Measurements from ENCODE around the gene RBMS1. TPM values are rescaled to one million over a fixed set of nuclear protein-coding genes. Genes with fewer than 3 reads are reported as not detected.
"Not testable (repeated sequence)": the region's sequence is repeated elsewhere in the genome, so short reads cannot be mapped to it uniquely, and the experiment has no call there.

RBMS1 gene
- total RNA-seq, 4 donors from 2014 or later, result 86.0 to 110 (median 91.5) TPM

DNA sequence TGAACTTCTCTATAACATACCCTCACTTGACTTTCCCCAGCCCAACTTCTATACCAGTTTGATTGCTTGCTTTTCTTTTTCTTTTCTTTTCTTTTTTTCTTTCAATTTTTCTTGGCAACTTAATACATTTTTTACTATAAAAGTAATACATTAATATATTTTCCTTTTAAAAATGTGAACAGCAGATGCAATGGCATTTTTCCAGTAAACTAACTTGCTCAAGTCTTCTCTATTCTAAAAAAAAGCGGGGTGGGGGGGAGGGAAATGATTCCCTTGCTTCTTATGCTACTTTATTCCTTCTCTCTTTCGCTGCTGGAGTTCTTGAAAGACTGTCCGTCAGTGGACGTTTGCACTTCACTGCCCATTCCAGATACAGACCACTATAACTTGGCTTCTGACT lies 70.5 kb downstream of the RBMS1 start:
- TF ChIP-seq POLR2A (IDR thresholded peaks at IDR 0.05), result no peak
- TF ChIP-seq POLR2AphosphoS5 (IDR thresholded peaks at IDR 0.05), result no peak
- TF ChIP-seq, protein P1, sequence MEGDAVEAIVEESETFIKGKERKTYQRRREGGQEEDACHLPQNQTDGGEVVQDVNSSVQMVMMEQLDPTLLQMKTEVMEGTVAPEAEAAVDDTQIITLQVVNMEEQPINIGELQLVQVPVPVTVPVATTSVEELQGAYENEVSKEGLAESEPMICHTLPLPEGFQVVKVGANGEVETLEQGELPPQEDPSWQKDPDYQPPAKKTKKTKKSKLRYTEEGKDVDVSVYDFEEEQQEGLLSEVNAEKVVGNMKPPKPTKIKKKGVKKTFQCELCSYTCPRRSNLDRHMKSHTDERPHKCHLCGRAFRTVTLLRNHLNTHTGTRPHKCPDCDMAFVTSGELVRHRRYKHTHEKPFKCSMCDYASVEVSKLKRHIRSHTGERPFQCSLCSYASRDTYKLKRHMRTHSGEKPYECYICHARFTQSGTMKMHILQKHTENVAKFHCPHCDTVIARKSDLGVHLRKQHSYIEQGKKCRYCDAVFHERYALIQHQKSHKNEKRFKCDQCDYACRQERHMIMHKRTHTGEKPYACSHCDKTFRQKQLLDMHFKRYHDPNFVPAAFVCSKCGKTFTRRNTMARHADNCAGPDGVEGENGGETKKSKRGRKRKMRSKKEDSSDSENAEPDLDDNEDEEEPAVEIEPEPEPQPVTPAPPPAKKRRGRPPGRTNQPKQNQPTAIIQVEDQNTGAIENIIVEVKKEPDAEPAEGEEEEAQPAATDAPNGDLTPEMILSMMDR (IDR thresholded peaks at IDR 0.05), result no peak
- TF ChIP-seq EP300 (IDR thresholded peaks at IDR 0.05), result no peak
- WGBS, 2 donors (ENCODE audit: low coverage in 1 of 2), result 67 to 77% methylated on average over 4 of the region's 4 CpGs

DNA sequence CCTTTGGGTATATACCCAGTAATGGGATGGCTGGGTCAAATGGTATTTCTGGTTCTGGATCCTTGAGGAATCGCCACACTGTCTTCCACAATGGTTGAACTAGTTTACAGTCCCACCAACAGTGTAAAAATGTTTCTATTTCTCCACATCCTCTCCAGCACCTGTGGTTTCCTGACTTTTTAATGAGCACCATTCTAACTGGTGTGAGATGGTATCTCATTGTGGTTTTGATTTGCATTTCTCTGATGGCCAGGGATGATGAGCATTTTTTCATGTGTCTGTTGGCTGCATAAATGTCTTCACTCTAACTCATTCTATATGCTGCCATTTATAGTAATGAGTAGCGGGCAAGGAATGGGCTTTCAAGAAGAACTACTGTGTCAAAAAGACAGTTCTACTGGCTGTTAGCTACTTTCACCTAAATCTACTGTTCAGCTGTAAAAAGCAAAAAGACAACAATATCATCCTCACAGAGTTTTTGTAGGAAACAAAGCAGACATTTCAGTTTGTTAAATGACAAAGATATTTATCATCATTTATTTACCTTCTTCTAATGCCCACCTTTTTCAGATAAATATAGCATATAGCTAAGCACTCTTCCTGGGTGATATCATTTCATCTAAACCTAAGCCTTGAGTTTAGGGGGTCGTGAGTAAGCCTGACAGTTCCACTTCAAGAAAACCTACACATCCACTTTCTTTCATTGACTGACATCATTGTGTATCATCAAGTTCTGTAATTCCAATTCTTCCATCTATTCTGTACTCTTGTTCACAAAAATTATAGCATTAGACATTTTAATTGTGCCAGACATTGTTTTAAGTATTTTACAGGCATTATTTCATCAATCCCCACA lies 71.7 kb downstream of the RBMS1 start:
- not testable (repeated sequence) for H3K27ac ChIP-seq, H3K27me3 ChIP-seq, ATAC-seq, H3K4me3 ChIP-seq, H3K36me3 ChIP-seq, H3K9me3 ChIP-seq
- 87 to 100% methylated on average over 1 to 3 of the region's 3 CpGs for WGBS, 2 donors (ENCODE audit: low coverage in 1 of 2)
- peaks cover 4 to 77% (median 11%) of the 10 kb centered on the region in 3 donors for H3K4me1 ChIP-seq

More for the DNA sequence above, 70.5 kb downstream of the RBMS1 start:
- Histone ChIP-seq H3K36me3 (no peaks in the 10 kb centered on the region), H3K27ac (no peak overlapping the region), H3K27me3 (no peaks in the 10 kb centered on the region), H3K9me3 (no peaks in the 10 kb centered on the region), H3K4me3 (no peak overlapping the region), H3K4me1 (peaks cover 4 to 77% (median 11%) of the 10 kb centered on the region in 3 donors)
- no peak for ATAC-seq

- no peak for ATAC-seq
- TF ChIP-seq POLR2A (IDR thresholded peaks at IDR 0.05) (no peak), POLR2AphosphoS5 (IDR thresholded peaks at IDR 0.05) (no peak), EP300 (IDR thresholded peaks at IDR 0.05) (no peak)
- TF ChIP-seq, protein P1 (IDR thresholded peaks at IDR 0.05), result no peak
- peaks cover 4 to 66% (median 10%) of the 10 kb centered on the region in 3 donors for H3K4me1 ChIP-seq
- H3K9me3 ChIP-seq, result no peaks in the 10 kb centered on the region
- WGBS, 2 donors (ENCODE audit: low coverage in 1 of 2), result 94 to 100% methylated on average over 4 of the region's 4 CpGs
- H3K4me3 ChIP-seq, result no peak overlapping the region
- no peaks in the 10 kb centered on the region for H3K27me3 ChIP-seq
- no peaks in the 10 kb centered on the region for H3K36me3 ChIP-seq
- H3K27ac ChIP-seq, result peak overlapping the region in 2 of 4 donors; percentile 35 to 55
Observed at GRCh38 chr2:160420711-160421110, 72.9 kb downstream of the RBMS1 start.

DNA sequence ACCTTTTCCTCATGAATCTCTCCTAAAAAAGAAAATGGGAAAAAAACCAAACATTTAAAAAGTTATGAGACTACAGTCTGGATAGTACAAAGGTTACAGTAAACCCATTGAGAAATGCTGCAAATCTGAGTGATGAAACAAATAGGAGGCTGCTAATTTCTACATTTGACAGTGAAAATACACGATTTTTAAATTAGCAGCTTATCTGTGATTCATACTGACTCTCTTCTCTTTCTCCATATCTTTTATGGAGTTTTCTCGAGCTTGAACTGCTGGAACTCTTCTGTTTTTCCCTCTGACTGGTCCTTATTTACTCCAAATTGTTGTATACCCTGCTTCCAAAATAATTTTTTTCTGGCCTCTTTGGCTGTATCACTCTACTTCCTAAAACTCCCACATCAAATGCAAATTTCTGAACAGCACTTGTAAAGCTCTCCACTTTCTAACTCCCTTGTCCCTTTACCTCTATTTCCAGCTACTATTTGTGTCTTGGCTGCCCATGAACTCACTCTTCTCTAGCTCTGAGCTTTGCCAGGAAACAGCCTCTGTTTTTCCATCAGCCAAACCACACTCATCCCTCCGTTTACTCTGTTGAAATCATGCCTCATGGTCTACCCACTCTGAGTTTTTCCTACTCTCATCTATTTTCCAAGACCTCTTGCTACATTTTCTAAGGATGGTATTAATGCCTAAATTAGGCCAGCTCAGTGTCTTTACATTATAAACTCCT lies 73.7 kb downstream of the RBMS1 start:
- TF ChIP-seq, protein P1 (IDR thresholded peaks at IDR 0.05), result no peak
- TF ChIP-seq POLR2A (IDR thresholded peaks at IDR 0.05), result no peak
- TF ChIP-seq EP300 (IDR thresholded peaks at IDR 0.05), result no peak
- TF ChIP-seq POLR2AphosphoS5 (IDR thresholded peaks at IDR 0.05), result peak; percentile 5
- ATAC-seq, result peak; percentile 65
- Histone ChIP-seq H3K36me3 (no peaks in the 10 kb centered on the region), H3K9me3 (no peaks in the 10 kb centered on the region), H3K27me3 (no peaks in the 10 kb centered on the region), H3K4me1 (peaks cover 0 to 59% (median 3%) of the 10 kb centered on the region in 3 donors), H3K27ac (peak overlapping the region in 2 of 4 donors; percentile 35 to 55), H3K4me3 (no peak overlapping the region)
- 23 to 46% methylated on average over 3 of the region's 3 CpGs for WGBS, 2 donors (ENCODE audit: low coverage in 1 of 2)

DNA sequence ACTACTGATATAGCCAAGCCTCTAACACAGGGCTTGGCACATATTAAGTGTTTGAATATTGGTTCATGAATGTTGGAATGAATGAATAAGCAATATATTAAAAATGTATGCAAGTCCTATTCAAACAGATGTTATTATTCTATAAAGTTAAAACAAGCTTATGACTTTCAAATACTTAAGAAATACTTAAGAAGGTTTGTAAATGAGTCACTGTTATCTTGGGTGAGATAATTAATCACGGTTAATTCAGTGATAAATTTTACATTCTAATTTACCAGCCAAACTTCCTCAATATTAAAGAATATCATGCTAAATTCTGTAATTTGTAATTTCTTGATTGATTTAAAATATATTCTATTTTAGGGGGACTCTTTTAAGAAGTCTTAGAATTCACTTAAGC lies 74.8 kb downstream of the RBMS1 start:
- 38 to 80% methylated on average over 1 of the region's 1 CpG for WGBS, 2 donors (ENCODE audit: low coverage in 1 of 2)
- Histone ChIP-seq H3K9me3 (no peaks in the 10 kb centered on the region), H3K27me3 (no peaks in the 10 kb centered on the region), H3K27ac (no peak overlapping the region), H3K4me1 (peaks cover 0 to 49% (median 3%) of the 10 kb centered on the region in 3 donors), H3K4me3 (no peak overlapping the region), H3K36me3 (no peaks in the 10 kb centered on the region)
- no peak for ATAC-seq
- TF ChIP-seq POLR2AphosphoS5 (IDR thresholded peaks at IDR 0.05) (no peak), EP300 (IDR thresholded peaks at IDR 0.05) (no peak), POLR2A (IDR thresholded peaks at IDR 0.05) (no peak)
- TF ChIP-seq, protein P1 (IDR thresholded peaks at IDR 0.05), result no peak

Data from gastroesophageal sphincter (tissue), 4 donors.